Neutrophil (primary cell): ENCODE results near the gene SCO2.

Source experiments
- H3K27ac ChIP-seq: fragments of 200-600 bp; sonication (generic); 2 replicates; pipeline ENCODE4 v1.5.1; 2016; ENCODE audit warnings: mild to moderate bottlenecking, moderate library complexity
- H3K27me3 ChIP-seq: fragments of 200-600 bp; sonication (generic); 2 replicates; pipeline ENCODE4 v1.6.0; 2016; ENCODE audit warnings: mild to moderate bottlenecking
- H3K36me3 ChIP-seq: fragments of 200-600 bp; sonication (generic); 2 replicates; pipeline ENCODE4 v1.5.1; 2017
- H3K4me1 ChIP-seq, 2 experiments: fragments of 200-600 bp in 1 of 2; sonication (generic) in 1 of 2; 1 replicate in 1 of 2; 2 replicates in 1 of 2; pipeline versions ENCODE4 v1.5.1 to v1.6.1; 2013 to 2016; ENCODE audit warnings: low read depth in 1 of 2, low read length in 1 of 2, mild to moderate bottlenecking in 1 of 2, moderate library complexity in 1 of 2; ENCODE audit not compliant: control insufficient read depth in 1 of 2, insufficient read depth in 1 of 2
- H3K4me3 ChIP-seq, 2 experiments: fragments of 200-600 bp in 1 of 2; sonication (generic) in 1 of 2; 1 replicate in 1 of 2; 2 replicates in 1 of 2; pipeline ENCODE4 v1.5.1; 2013 to 2016; ENCODE audit warnings: low read depth in 1 of 2, low read length in 1 of 2, mild to moderate bottlenecking in 1 of 2, moderate library complexity in 1 of 2
- H3K9me3 ChIP-seq: fragments of 200-600 bp; sonication (generic); 2 replicates; pipeline ENCODE4 v1.5.1; 2016
- TF ChIP-seq, protein P1 (sequence below): fragments of 200-600 bp; sonication (generic); IDR thresholded peaks from 2 replicates; pipeline ENCODE4 v1.5.1; 2016; ENCODE audit warnings: antibody characterized with exemption

SCO2 gene

DNA sequence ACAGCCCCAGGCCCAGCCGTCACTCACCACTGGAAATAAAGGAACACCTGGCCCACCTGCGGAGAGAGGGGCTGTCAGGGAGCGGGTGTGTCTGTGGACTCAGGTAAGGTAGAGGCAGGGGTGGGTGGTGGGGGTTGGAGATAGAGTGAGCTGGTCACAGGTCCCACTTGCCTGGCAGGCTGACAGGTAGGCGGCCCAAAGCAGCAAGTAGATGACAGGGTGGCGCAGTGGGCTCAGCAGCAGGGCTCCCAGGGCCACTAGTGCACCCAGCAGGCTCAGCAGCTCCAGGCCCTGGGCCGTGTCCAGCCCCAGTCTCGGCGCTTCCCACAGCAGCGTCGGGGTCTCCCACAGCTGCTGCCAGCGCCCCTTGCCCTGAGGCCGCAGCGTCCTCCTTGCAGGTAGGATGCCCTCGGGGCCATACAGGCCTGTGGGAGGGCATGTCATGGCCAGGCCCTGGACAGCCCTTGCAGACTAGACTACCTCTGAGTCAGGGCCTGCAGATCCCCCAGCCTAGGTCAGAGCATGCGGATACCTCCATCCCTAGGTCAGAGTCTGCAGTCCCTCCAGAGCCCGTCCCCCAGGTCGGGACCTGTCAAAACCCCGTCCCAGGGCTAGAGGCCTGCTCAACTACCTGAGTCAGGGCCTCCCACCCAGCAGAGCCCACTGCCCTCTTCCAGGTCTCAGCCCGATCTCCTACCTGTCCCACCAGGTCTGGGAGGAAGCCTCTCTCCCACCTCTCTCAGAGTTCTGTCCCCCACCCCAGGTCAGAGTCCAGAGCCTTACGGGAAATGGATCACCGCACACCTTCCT is 18.6 kb downstream of the SCO2 start:
- Histone ChIP-seq H3K9me3 (no peaks in the 10 kb centered on the region), H3K4me1 (peaks cover 16 to 22% of the 10 kb centered on the region in 2 experiments), H3K36me3 (peaks cover 47% of the 10 kb centered on the region), H3K27ac (peak overlapping the region; percentile 92), H3K4me3 (peak overlapping the region; percentile 61 to 83), H3K27me3 (no peaks in the 10 kb centered on the region)
- TF ChIP-seq, protein P1, sequence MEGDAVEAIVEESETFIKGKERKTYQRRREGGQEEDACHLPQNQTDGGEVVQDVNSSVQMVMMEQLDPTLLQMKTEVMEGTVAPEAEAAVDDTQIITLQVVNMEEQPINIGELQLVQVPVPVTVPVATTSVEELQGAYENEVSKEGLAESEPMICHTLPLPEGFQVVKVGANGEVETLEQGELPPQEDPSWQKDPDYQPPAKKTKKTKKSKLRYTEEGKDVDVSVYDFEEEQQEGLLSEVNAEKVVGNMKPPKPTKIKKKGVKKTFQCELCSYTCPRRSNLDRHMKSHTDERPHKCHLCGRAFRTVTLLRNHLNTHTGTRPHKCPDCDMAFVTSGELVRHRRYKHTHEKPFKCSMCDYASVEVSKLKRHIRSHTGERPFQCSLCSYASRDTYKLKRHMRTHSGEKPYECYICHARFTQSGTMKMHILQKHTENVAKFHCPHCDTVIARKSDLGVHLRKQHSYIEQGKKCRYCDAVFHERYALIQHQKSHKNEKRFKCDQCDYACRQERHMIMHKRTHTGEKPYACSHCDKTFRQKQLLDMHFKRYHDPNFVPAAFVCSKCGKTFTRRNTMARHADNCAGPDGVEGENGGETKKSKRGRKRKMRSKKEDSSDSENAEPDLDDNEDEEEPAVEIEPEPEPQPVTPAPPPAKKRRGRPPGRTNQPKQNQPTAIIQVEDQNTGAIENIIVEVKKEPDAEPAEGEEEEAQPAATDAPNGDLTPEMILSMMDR: no peak

DNA sequence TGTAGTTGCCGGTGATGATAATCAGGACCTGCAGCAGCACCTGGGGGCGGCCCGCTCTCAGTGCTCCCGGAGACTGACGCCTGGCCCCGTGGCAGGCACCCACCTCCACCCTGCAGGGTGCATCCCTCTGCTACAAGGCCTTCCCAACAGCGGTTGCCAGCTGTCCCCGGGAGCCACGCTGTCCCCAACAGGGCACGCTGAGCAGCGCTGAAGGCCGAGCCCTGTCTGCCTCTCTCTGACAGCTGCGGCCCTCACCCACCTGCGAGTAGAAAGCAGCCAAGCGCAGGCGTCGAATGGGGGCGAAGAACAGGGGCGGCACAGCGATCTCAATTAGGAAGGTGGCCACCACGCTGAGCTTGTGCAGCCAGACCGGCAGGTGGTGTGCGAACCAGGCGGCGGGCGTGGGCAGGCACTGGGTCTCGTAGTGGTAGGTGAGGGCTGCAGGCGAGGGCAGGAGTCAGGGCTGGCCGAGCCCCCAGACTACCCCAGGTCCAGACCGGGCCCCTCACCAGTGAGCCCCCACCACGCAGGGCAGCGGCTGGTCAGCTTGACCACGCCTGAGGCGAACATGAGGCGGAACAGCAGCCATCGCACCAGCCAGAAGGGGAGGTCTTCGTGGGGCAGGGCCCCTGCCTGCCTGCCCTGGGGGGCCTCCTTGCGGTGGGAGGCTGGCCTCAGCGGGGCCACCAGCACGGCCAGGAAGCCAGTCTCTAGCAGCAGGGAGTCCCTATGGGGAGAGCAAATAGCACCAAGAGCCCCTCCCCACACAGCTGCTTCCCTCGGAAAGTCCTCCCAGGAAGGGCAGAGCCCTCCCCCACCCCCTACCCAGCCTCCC is 19.4 kb downstream of the SCO2 start:
- H3K4me1 ChIP-seq: peaks cover 16 to 22% of the 10 kb centered on the region in 2 experiments
- H3K27me3 ChIP-seq: no peaks in the 10 kb centered on the region
- peak overlapping the region; percentile 92 for H3K27ac ChIP-seq
- peaks cover 47% of the 10 kb centered on the region for H3K36me3 ChIP-seq
- H3K4me3 ChIP-seq: peak overlapping the region in 1 of 2 experiments; percentile 83
- TF ChIP-seq, protein P1: no peak
- no peaks in the 10 kb centered on the region for H3K9me3 ChIP-seq

DNA sequence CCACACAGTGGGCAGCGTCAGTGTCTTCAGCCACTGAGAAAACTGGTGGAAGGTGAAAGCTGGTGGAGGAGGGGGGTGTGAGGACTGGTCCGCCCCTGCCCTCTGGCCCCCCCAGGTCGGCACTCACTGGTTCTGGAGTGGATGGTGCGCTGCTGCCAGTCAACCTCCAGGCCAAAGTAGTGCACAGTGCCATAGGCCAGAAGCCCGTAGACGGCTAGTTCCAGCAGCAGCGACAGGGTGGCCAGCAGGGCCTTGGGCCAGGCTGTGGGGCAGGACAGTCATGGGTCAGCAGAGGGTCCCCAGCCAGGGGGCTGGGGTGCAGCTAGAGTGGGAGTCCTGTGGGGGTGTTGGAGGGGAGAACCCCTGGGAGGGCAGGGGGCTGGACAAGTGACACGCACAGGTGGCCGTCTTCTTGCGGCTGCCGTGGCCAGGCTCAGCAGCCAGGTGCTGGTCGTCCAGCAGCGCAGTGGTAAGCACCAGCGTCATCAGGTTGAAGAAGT is 20.1 kb downstream of the SCO2 start:
- Histone ChIP-seq H3K27ac (no peak overlapping the region), H3K4me1 (peaks cover 16 to 22% of the 10 kb centered on the region in 2 experiments), H3K36me3 (peaks cover 47% of the 10 kb centered on the region), H3K9me3 (no peaks in the 10 kb centered on the region), H3K4me3 (no peak overlapping the region), H3K27me3 (no peaks in the 10 kb centered on the region)
- TF ChIP-seq, protein P1: no peak

DNA sequence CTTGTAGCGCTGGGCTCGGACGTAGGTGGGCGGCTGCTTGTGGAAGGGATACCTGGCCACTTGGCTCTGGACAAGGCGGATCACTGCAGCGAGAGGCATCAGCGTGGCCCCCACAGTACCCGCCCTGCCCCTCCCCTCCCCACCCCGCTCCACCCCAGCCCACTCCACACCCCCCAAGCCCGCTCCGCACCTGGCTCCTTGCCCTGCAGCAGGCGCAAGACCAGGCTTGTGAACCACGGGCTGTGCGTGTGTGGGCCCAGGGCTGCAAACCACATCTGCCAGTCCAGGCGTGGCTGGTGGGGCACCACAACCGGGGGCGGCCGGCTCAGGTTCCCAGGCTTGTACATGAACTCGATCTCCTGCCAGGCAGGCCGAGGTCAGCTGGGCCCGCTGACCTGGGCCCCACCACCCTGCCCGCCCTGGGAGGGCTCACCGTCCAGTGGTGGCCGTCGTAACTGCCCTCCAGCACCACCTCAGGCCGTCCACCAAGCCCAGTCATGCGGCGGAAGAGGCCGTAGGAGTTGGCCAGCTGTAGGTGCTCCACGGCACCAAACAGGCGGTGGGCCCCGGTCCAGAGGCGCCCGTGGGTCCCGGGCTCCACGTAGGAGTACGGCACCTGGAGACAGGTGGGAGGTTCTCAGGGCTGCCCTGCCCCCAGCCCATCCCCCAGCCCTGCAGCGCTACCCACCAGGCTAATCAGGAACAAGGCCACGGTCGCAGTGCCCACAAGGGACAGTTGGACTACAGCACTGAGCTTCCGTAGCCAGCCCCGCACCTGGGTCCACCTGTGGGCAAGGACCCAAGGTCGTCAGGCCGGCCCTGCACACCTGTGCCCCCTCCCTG is 20.8 kb downstream of the SCO2 start:
- no peak overlapping the region for H3K27ac ChIP-seq
- H3K4me3 ChIP-seq: no peak overlapping the region
- TF ChIP-seq, protein P1: no peak
- no peaks in the 10 kb centered on the region for H3K9me3 ChIP-seq
- no peaks in the 10 kb centered on the region for H3K27me3 ChIP-seq
- H3K36me3 ChIP-seq: peaks cover 47% of the 10 kb centered on the region
- H3K4me1 ChIP-seq: peaks cover 16 to 22% of the 10 kb centered on the region in 2 experiments
